Naive thymus-derived CD4-positive, alpha-beta T cell (primary cell): ENCODE measurements around the gene CCDC85B. TPM values are rescaled to one million over a fixed set of nuclear protein-coding genes. Genes with fewer than 3 reads are reported as not detected.

Source experiments
- ATAC-seq: fragments of 150-1000 bp; cut with Tn5 transposase; 2 replicates; pipeline ENCODE4 v1.10.0; 2021; ENCODE audit warnings: mild to moderate bottlenecking, moderate library complexity
- CTCF ChIA-PET: fragments of 350-600 bp; sonication (Branson Sonifier 250); formaldehyde crosslinking; loops from one replicate; lab custom pipeline; 2021; ENCODE audit warnings: antibody characterized with exemption; lab: Charles Lee
- POLR2A ChIA-PET: fragments of 350-600 bp; sonication (Branson Sonifier 250); formaldehyde crosslinking; loops from one replicate; lab custom pipeline; 2021; ENCODE audit warnings: antibody characterized with exemption, inconsistent platforms; lab: Charles Lee
- DNase-seq, 9 donors: peaks; one replicate each; pipeline versions ENCODE4 v3.0.0 to v3.0.0-alpha.2; 2020 to 2022; ENCODE audit warnings: mixed read lengths in 1 of 9
- H3K27ac ChIP-seq: one replicate; pipeline ENCODE4 v1.7.0; 2013; ENCODE audit warnings: mild to moderate bottlenecking, low read depth, low read length, moderate library complexity
- H3K27me3 ChIP-seq, 2 donors: one replicate each; pipeline ENCODE4 v1.7.0; 2013; ENCODE audit warnings: low read length in 2 of 2, mild to moderate bottlenecking in 2 of 2, moderate library complexity in 2 of 2; ENCODE audit not compliant: control insufficient read depth in 2 of 2, insufficient read depth in 2 of 2
- H3K36me3 ChIP-seq, 3 experiments: 1 replicate in 2 of 3; 2 replicates in 1 of 3; pipeline ENCODE4 v1.7.0; 2013; ENCODE audit warnings: low read length in 3 of 3, mild to moderate bottlenecking in 3 of 3, moderate library complexity in 1 of 3; ENCODE audit not compliant: insufficient read depth in 3 of 3, control insufficient read depth in 2 of 3
- H3K4me1 ChIP-seq, 2 donors: one replicate each; pipeline ENCODE4 v1.7.0; 2013; ENCODE audit warnings: low read length in 2 of 2, mild to moderate bottlenecking in 2 of 2, moderate library complexity in 1 of 2; ENCODE audit not compliant: control insufficient read depth in 2 of 2, insufficient read depth in 2 of 2
- H3K4me3 ChIP-seq: 2 replicates; pipeline ENCODE4 v1.7.0; 2013; ENCODE audit warnings: mild to moderate bottlenecking, low read length
- H3K9me3 ChIP-seq, 3 experiments: 1 replicate in 2 of 3; 2 replicates in 1 of 3; pipeline ENCODE4 v1.7.0; 2013; ENCODE audit warnings: low read length in 3 of 3; ENCODE audit not compliant: control insufficient read depth in 2 of 3
- H3K27ac Mint-ChIP-seq, 9 donors: one replicate each; pipeline ENCODE4 v1.8.0; 2020 to 2022; ENCODE audit warnings: mixed read lengths in 9 of 9, mild to moderate bottlenecking in 8 of 9, moderate library complexity in 5 of 9, inconsistent platforms in 2 of 9
- H3K27me3 Mint-ChIP-seq, 5 donors: one replicate each; pipeline ENCODE4 v1.8.0; 2021 to 2022; ENCODE audit warnings: mixed read lengths in 5 of 5, mild to moderate bottlenecking in 1 of 5
- H3K36me3 Mint-ChIP-seq, 5 donors: one replicate each; pipeline ENCODE4 v1.8.0; 2020 to 2022; ENCODE audit warnings: mixed read lengths in 5 of 5, mild to moderate bottlenecking in 3 of 5, inconsistent platforms in 1 of 5
- H3K4me1 Mint-ChIP-seq, 7 donors: one replicate each; pipeline ENCODE4 v1.8.0; 2020 to 2022; ENCODE audit warnings: mixed read lengths in 7 of 7, mild to moderate bottlenecking in 3 of 7, inconsistent platforms in 1 of 7
- H3K4me3 Mint-ChIP-seq, 10 donors: one replicate each; pipeline ENCODE4 v1.8.0; 2020 to 2022; ENCODE audit warnings: mild to moderate bottlenecking in 10 of 10, mixed read lengths in 10 of 10, moderate library complexity in 6 of 10, inconsistent platforms in 2 of 10
- H3K9me3 Mint-ChIP-seq, 11 donors: one replicate each; pipeline ENCODE4 v1.8.0; 2020 to 2022; ENCODE audit warnings: mixed read lengths in 11 of 11, mild to moderate bottlenecking in 4 of 11, inconsistent platforms in 1 of 11, moderate library complexity in 1 of 11
- intact Hi-C, 2 donors: fragments of 100-400 bp; cut with micrococcal nuclease; formaldehyde crosslinking; loops; one replicate each; pipeline ENCODE4 v1.15.1; 2023
- polyA plus RNA-seq, 2 donors: library from polyadenylated mRNA; unstranded; fragments of 300-500 nt; fragmentation: Illumina TruSeq; gene quantifications; one replicate each; pipeline ENCODE4 v1.2.3, GENCODE V29; 2021
- total RNA-seq, 6 experiments: library from RNA in 5 of 6; stranded (reverse) in 5 of 6; gene quantifications; 1 replicate in 5 of 6; 2 replicates in 1 of 6; pipeline ENCODE4 v1.2.3 and lab custom pipeline; 2021 to 2026

CCDC85B gene
- total and polyA plus RNA-seq, 7 experiments from 2014 or later, result 21.1 to 85.0 (median 27.4) TPM

DNA sequence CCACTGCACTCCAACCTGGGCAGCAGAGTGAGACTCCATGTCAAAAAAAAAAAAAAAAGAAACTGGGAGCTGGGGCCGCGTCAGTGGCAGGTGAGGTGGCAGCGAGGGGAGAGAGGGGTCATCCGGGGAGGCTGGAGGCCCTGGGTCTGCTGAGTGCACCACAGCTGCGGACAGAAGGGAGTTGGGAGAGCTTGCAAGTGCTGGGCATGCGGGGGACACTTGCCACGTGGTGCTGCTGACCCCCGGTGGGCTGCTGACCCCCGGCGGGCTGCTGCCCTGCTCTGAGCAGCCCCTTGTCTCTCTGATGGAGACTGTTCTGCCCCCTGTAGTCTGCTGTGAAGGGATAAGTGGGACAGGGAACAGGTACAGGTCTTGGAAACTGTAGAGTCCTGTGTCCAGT, 31.4 kb downstream of the CCDC85B start:
- intact Hi-C loops, result no loop called here
- Histone ChIP-seq H3K4me1 (peaks cover 21 to 27% of the 10 kb centered on the region in 2 donors), H3K27ac (no peak overlapping the region), H3K36me3 (peaks cover 0 to 42% (median 4%) of the 10 kb centered on the region in 3 experiments), H3K9me3 (no peaks in the 10 kb centered on the region), H3K27me3 (no peaks in the 10 kb centered on the region), H3K4me3 (no peak overlapping the region)
- no peak for DNase-seq
- H3K9me3 Mint-ChIP-seq, result no peaks in the 10 kb centered on the region
- ATAC-seq, result no peak
- peaks cover 4 to 21% (median 13%) of the 10 kb centered on the region in 5 donors for H3K36me3 Mint-ChIP-seq
- peak overlapping the region in 8 of 9 donors; percentile 2 to 82 (median 42) for H3K27ac Mint-ChIP-seq
- H3K4me3 Mint-ChIP-seq, result peak overlapping the region in 8 of 10 donors; percentile 7 to 74 (median 26)
- CTCF ChIA-PET, result interaction anchor here (0.6 to 1.7 kb wide), 4 partner anchors 15 to 103 kb away, joined by 3 to 6 read pairs (median 4); partner anchors contain the start of gene CCDC85B
- H3K4me1 Mint-ChIP-seq, result peaks cover 18 to 41% (median 23%) of the 10 kb centered on the region in 7 donors
- no peaks in the 10 kb centered on the region for H3K27me3 Mint-ChIP-seq
- POLR2A ChIA-PET, result interaction anchor here (0.6 to 5.7 kb wide), 4 partner anchors 10 to 539 kb away, joined by 4 to 54 read pairs (median 6); partner anchors contain the start of genes CCDC85B and FIBP

DNA sequence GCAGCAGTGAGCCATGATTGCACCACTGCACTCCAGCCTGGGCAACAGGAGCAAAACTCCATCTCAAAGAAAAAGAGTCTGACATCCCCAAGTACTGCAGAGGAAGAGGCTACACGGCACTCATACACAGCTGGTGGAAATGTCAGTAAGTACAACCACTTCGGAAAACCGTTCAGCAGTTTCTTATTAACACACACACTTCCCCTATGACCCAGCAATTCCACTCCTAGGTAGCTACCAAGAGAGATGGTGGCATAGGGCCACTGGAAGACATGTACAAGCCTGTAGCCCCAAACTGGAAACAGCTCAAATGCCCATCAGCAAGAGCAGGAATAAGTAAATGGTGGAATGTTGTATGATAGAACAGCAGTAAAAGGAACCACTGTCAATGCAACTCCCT, 32.1 kb downstream of the CCDC85B start:
- Mint-ChIP-seq H3K4me3 (peak overlapping the region in 8 of 10 donors; percentile 7 to 74 (median 24)), H3K9me3 (no peaks in the 10 kb centered on the region), H3K27me3 (no peaks in the 10 kb centered on the region), H3K27ac (peak overlapping the region in 8 of 9 donors; percentile 2 to 82 (median 47)), H3K4me1 (peaks cover 20 to 41% (median 24%) of the 10 kb centered on the region in 7 donors), H3K36me3 (peaks cover 4 to 17% (median 13%) of the 10 kb centered on the region in 5 donors)
- DNase-seq, result no peak
- Histone ChIP-seq H3K36me3 (peaks cover 0 to 38% (median 4%) of the 10 kb centered on the region in 3 experiments), H3K4me1 (peaks cover 22 to 26% of the 10 kb centered on the region in 2 donors), H3K27ac (no peak overlapping the region), H3K9me3 (no peaks in the 10 kb centered on the region), H3K4me3 (no peak overlapping the region), H3K27me3 (no peaks in the 10 kb centered on the region)
- ATAC-seq, result no peak
- ChIA-PET CTCF (interaction anchor here (0.9 to 1.0 kb wide), 2 partner anchors 13 to 38 kb away, joined by 3 to 4 read pairs; no protein-coding TSS in a partner anchor), POLR2A (interaction anchor here (0.8 to 5.7 kb wide), 6 partner anchors 8 to 37 kb away, joined by 3 to 54 read pairs (median 4); partner anchors contain the start of genes CCDC85B, FIBP and FOSL1)
- intact Hi-C loops, result no loop called here

DNA sequence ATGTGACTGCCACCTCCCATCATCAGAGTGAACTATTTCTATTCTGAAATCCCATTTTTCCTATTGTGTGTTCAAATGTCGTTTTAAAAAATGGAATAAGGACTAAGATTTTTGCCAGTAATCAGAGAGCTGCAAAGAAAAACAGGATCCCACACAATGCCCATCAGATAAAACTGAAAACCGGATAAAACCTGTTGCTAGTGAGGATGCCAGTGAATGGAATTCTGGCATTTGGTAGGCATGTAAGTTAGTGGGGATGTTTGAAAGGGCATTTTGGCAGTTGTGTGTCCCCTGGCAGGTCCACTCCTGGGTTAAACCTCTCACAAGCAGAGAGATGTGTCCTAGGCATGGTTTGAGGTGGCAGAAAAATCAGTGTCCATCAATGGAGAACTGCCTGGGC, 34.9 kb downstream of the CCDC85B start:
- DNase-seq (no peak), ATAC-seq (no peak)
- no peaks in the 10 kb centered on the region for H3K9me3 ChIP-seq
- Mint-ChIP-seq H3K27ac (peak overlapping the region in 6 of 9 donors; percentile 28 to 63 (median 48)), H3K4me1 (peaks cover 28 to 49% (median 40%) of the 10 kb centered on the region in 7 donors), H3K27me3 (no peaks in the 10 kb centered on the region), H3K9me3 (no peaks in the 10 kb centered on the region), H3K4me3 (peak overlapping the region in 1 of 10 donors; percentile 36), H3K36me3 (peaks cover 4 to 15% (median 12%) of the 10 kb centered on the region in 5 donors)
- intact Hi-C loops, result no loop called here
- H3K4me3 ChIP-seq, result no peak overlapping the region
- H3K27me3 ChIP-seq, result no peaks in the 10 kb centered on the region
- H3K4me1 ChIP-seq, result peaks cover 28 to 30% of the 10 kb centered on the region in 2 donors
- ChIA-PET POLR2A (interaction anchor here (0.6 to 1.4 kb wide), 2 partner anchors 32 to 586 kb away, joined by 3 to 6 read pairs; no protein-coding TSS in a partner anchor), CTCF (interaction anchor here (0.7 to 1.8 kb wide), 3 partner anchors 35 to 239 kb away, joined by 3 to 5 read pairs (median 3); partner anchors contain the start of gene CCDC85B)
- peaks cover 0 to 37% (median 4%) of the 10 kb centered on the region in 3 experiments for H3K36me3 ChIP-seq
- H3K27ac ChIP-seq, result no peak overlapping the region

DNA sequence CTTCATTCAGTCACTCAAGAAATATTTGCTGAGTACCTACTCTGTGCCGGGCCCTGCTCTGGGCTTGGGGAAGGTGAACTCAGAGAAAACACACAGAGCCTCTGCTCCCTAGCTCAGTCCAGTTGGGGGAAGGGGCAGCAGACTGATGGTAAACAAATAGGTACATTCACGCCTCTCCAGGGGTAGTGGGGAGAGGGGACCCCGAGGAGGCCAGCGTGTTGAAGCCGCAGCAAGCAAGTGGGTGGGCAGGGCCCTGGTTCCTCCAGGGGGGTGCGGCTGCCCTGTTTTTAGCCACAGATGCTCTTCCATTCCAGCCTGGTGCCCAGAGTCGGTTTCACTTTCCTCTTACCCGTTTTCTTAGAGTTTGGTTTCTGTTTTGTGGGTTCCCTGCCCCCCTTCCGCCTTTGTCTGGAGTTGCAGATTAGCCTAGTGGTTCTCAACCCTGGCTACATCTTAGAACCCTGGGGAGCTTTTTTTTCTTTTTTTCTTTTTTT, 37.5 kb downstream of the CCDC85B start:
- no peaks in the 10 kb centered on the region for H3K27me3 Mint-ChIP-seq
- peaks cover 20 to 30% of the 10 kb centered on the region in 2 donors for H3K4me1 ChIP-seq

DNA sequence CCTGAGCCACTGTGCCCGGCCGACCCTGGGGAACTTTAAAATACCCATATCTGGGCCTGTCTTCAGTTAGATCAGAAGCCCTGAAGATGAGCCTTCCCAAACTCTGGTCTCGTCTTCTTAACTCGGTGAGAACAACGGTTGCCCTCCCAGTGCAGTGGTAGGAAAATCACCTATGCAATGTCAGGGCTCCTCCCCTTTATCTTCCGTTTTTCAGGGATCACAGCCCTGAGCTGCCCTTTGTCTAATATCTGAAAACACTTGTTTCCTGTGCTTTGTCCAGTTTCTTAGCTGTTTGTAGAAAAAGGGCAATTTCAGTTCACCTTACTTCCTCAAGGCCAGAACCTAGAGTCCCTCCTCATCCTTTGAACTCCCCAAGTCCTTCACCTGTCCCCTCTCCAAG, 38.2 kb downstream of the CCDC85B start:
- Histone ChIP-seq H3K9me3 (no peaks in the 10 kb centered on the region), H3K36me3 (peaks cover 0 to 9% (median 0%) of the 10 kb centered on the region in 3 experiments), H3K4me1 (peaks cover 20 to 30% of the 10 kb centered on the region in 2 donors), H3K4me3 (no peak overlapping the region), H3K27me3 (no peaks in the 10 kb centered on the region), H3K27ac (peak overlapping the region; percentile 81)
- ChIA-PET CTCF (interaction anchor here (1.2 to 1.7 kb wide), 4 partner anchors 38 to 44 kb away, joined by 3 to 7 read pairs (median 4); partner anchors contain the start of genes CCDC85B and FIBP), POLR2A (interaction anchor here (1.0 to 2.8 kb wide), 11 partner anchors 11 to 217 kb away, joined by 3 to 32 read pairs (median 5); partner anchors contain the start of genes CCDC85B, FIBP, KAT5 and SART1)
- Mint-ChIP-seq H3K27me3 (no peaks in the 10 kb centered on the region), H3K27ac (peak overlapping the region; percentile 92 to 98 (median 96)), H3K4me1 (peaks cover 30 to 47% (median 32%) of the 10 kb centered on the region in 7 donors), H3K36me3 (peaks cover 0 to 1% (median 0%) of the 10 kb centered on the region in 5 donors), H3K4me3 (peak overlapping the region; percentile 74 to 89 (median 80)), H3K9me3 (no peaks in the 10 kb centered on the region)
- intact Hi-C loops, result loop anchor here (1.0 to 2.0 kb wide), 8 partner anchors 9 to 70 kb away; partner anchors contain the start of genes C11orf68 (in 2 of the 2), DRAP1 (in 2 of the 2), SART1 (in 2 of the 2) and CCDC85B (in 1 of the 2)
- DNase-seq, result no peak
- no peak for ATAC-seq

More for the DNA sequence above, 37.5 kb downstream of the CCDC85B start:
- Histone ChIP-seq H3K27me3 (no peaks in the 10 kb centered on the region), H3K27ac (peak overlapping the region; percentile 81), H3K36me3 (peaks cover 0 to 12% (median 0%) of the 10 kb centered on the region in 3 experiments), H3K4me3 (peak overlapping the region; percentile 78), H3K9me3 (no peaks in the 10 kb centered on the region)
- Mint-ChIP-seq H3K36me3 (peaks cover 0 to 5% (median 4%) of the 10 kb centered on the region in 5 donors), H3K4me1 (peaks cover 31 to 47% (median 36%) of the 10 kb centered on the region in 7 donors), H3K27ac (peak overlapping the region; percentile 92 to 98 (median 96)), H3K4me3 (peak overlapping the region; percentile 74 to 89 (median 81)), H3K9me3 (no peaks in the 10 kb centered on the region)
- ChIA-PET CTCF (interaction anchor here (1.2 to 1.7 kb wide), 4 partner anchors 37 to 43 kb away, joined by 3 to 7 read pairs (median 4); partner anchors contain the start of genes CCDC85B and FIBP), POLR2A (interaction anchor here (0.6 to 2.8 kb wide), 15 partner anchors 10 to 1108 kb away, joined by 3 to 32 read pairs (median 4); partner anchors contain the start of genes CCDC85B, FIBP, KAT5 and SART1)
- ATAC-seq, result peak; percentile 96
- intact Hi-C loops, result loop anchor here (1.0 to 2.0 kb wide), 8 partner anchors 9 to 69 kb away; partner anchors contain the start of genes C11orf68 (in 2 of the 2), DRAP1 (in 2 of the 2), SART1 (in 2 of the 2) and CCDC85B (in 1 of the 2)
- peak in 8 of 9 donors; percentile 64 to 86 (median 80) for DNase-seq
